ENCODE measurements around the gene WNT6. TPM values are rescaled to one million over a fixed set of nuclear protein-coding genes. Genes with fewer than 3 reads are reported as not detected.
A peak's percentile ranks its signal among the peaks of the same experiment; 100 is the strongest.

The WNT6 gene
- total RNA-seq, 4 donors from 2014 or later = 2.7 to 5.1 TPM; not detected in 2

- Histone ChIP-seq H3K9me3 (no peaks in the 10 kb centered on the region), H3K27ac (no peak overlapping the region), H3K4me1 (peaks cover 4 to 27% of the 10 kb centered on the region in 2 donors), H3K36me3 (no peaks in the 10 kb centered on the region), H3K27me3 (peaks cover 16% of the 10 kb centered on the region), H3K4me3 (replicated peaks in 1 of 3) (peak overlapping the region in 1 of 3 donors; percentile 27)
- intact Hi-C loops (cut with DNase I) = no loop called here
- WGBS, 2 donors = 25 to 47% methylated on average over 2 to 3 of the region's 24 CpGs
- no peak for DNase-seq
- no peak for TF ChIP-seq CTCF (IDR thresholded peaks at IDR 0.05)
These were observed 21.4 kb downstream of the WNT6 start for GRCh38 chr2:218880859-218881594.

- WGBS, 2 donors = 54 to 61% methylated on average over 11 to 13 of the region's 13 CpGs
- no peak overlapping the region for H3K4me3 ChIP-seq (replicated peaks in 1 of 3)
- DNase-seq = no peak
- no peaks in the 10 kb centered on the region for H3K36me3 ChIP-seq
- H3K9me3 ChIP-seq = no peaks in the 10 kb centered on the region
- intact Hi-C loops (cut with DNase I) = no loop called here
- no peak for TF ChIP-seq CTCF (IDR thresholded peaks at IDR 0.05)
- TF ChIP-seq POLR2A (IDR thresholded peaks at IDR 0.05) = no peak
- H3K4me1 ChIP-seq = peaks cover 4 to 27% of the 10 kb centered on the region in 2 donors
- no peak overlapping the region for H3K27ac ChIP-seq
- H3K27me3 ChIP-seq = peaks cover 16% of the 10 kb centered on the region
These were observed 22.3 kb downstream of the WNT6 start for GRCh38 chr2:218881744-218882460.

- no peak for TF ChIP-seq CTCF (IDR thresholded peaks at IDR 0.05)
- no peak for TF ChIP-seq POLR2A (IDR thresholded peaks at IDR 0.05)
- Histone ChIP-seq H3K9me3 (no peaks in the 10 kb centered on the region), H3K4me3 (replicated peaks in 1 of 3) (no peak overlapping the region), H3K27me3 (peaks cover 16% of the 10 kb centered on the region), H3K36me3 (no peaks in the 10 kb centered on the region), H3K27ac (no peak overlapping the region), H3K4me1 (peaks cover 4 to 27% of the 10 kb centered on the region in 2 donors)
- intact Hi-C loops (cut with DNase I) = no loop called here
- 44 to 60% methylated on average over 1 of the region's 1 CpG for WGBS, 2 donors
- DNase-seq = no peak
These were observed 22.8 kb downstream of the WNT6 start for GRCh38 chr2:218882461-218882816.

- H3K4me3 ChIP-seq (replicated peaks in 1 of 3) = no peak overlapping the region
- intact Hi-C loops (cut with DNase I) = no loop called here
- peaks cover 4 to 27% of the 10 kb centered on the region in 2 donors for H3K4me1 ChIP-seq
- DNase-seq = no peak
- H3K27ac ChIP-seq = no peak overlapping the region
- H3K36me3 ChIP-seq = no peaks in the 10 kb centered on the region
- TF ChIP-seq CTCF (IDR thresholded peaks at IDR 0.05) (no peak), POLR2A (IDR thresholded peaks at IDR 0.05) (no peak)
- 58 to 75% methylated on average over 1 to 4 of the region's 4 CpGs for WGBS, 2 donors
- H3K9me3 ChIP-seq = no peaks in the 10 kb centered on the region
- H3K27me3 ChIP-seq = peaks cover 16% of the 10 kb centered on the region
These were observed 23.3 kb downstream of the WNT6 start for GRCh38 chr2:218882866-218883366.

Measured in thyroid gland (tissue), 4 donors.